Neural progenitor cell (in vitro differentiated cells): ENCODE data around the gene COG7. TPM values are rescaled to one million over a fixed set of nuclear protein-coding genes. Genes with fewer than 3 reads are reported as not detected.

Experiments
- DNase-seq: peaks from one replicate; pipeline ENCODE4 v3.0.0-alpha.2; 2016; ENCODE audit warnings: low spot score
- H2AFZ ChIP-seq: fragments of 200-600 bp; sonication (generic); replicated peaks from 2 replicates; pipeline ENCODE4 v1.6.1; 2016; ENCODE audit warnings: antibody characterized with exemption
- H3F3A ChIP-seq: fragments of 200-600 bp; sonication (generic); 2 replicates; pipeline ENCODE4 v1.6.1; 2016; ENCODE audit warnings: antibody characterized with exemption, low read depth
- H3K27ac ChIP-seq: fragments of 200-600 bp; sonication (generic); 2 replicates; pipeline ENCODE4 v1.5.1; 2016; ENCODE audit warnings: mild to moderate bottlenecking
- H3K27me3 ChIP-seq: fragments of 200-600 bp; sonication (generic); 2 replicates; pipeline ENCODE4 v1.6.1; 2016; ENCODE audit warnings: mild to moderate bottlenecking, moderate library complexity
- H3K36me3 ChIP-seq: fragments of 200-600 bp; sonication (generic); 2 replicates; pipeline ENCODE4 v1.5.1; 2016
- H3K4me1 ChIP-seq: fragments of 200-600 bp; sonication (generic); 2 replicates; pipeline ENCODE4 v1.6.1; 2016; ENCODE audit warnings: mixed run types
- H3K4me2 ChIP-seq: fragments of 200-600 bp; sonication (generic); 2 replicates; pipeline ENCODE4 v1.6.1; 2016
- H3K4me3 ChIP-seq: fragments of 200-600 bp; sonication (generic); 2 replicates; pipeline ENCODE4 v1.5.1; 2016
- H3K79me2 ChIP-seq: fragments of 200-600 bp; sonication (generic); 2 replicates; pipeline ENCODE4 v1.6.1; 2016; ENCODE audit warnings: low read depth
- H3K9ac ChIP-seq: fragments of 200-600 bp; sonication (generic); 2 replicates; pipeline ENCODE4 v1.6.1; 2016
- H3K9me3 ChIP-seq: fragments of 200-600 bp; sonication (generic); 2 replicates; pipeline ENCODE4 v1.5.1; 2016; ENCODE audit warnings: low read depth
- H4K20me1 ChIP-seq: fragments of 200-600 bp; sonication (generic); 2 replicates; pipeline ENCODE4 v1.6.1; 2016; ENCODE audit warnings: low read depth
- H3K27ac Mint-ChIP-seq: 3 replicates; pipeline ENCODE4 v1.8.0; 2021; ENCODE audit warnings: mixed read lengths
- H3K27me3 Mint-ChIP-seq: 2 replicates; pipeline ENCODE4 v1.8.0; 2022; ENCODE audit warnings: low read depth, mild to moderate bottlenecking, inconsistent platforms, moderate library complexity, mixed read lengths; ENCODE audit not compliant: insufficient read depth
- H3K36me3 Mint-ChIP-seq: 3 replicates; pipeline ENCODE4 v1.8.0; 2021; ENCODE audit warnings: mixed read lengths
- H3K4me1 Mint-ChIP-seq: 3 replicates; pipeline ENCODE4 v1.8.0; 2021; ENCODE audit warnings: mixed read lengths
- H3K4me3 Mint-ChIP-seq: 3 replicates; pipeline ENCODE4 v1.8.0; 2021; ENCODE audit warnings: mild to moderate bottlenecking, moderate library complexity, mixed read lengths
- H3K9me3 Mint-ChIP-seq: 3 replicates; pipeline ENCODE4 v1.8.0; 2020; ENCODE audit warnings: mixed read lengths
- CTCF ChIP-seq: fragments of 200-600 bp; sonication (generic); IDR thresholded peaks from 2 replicates; pipeline ENCODE4 v1.5.1; 2017; ENCODE audit warnings: antibody characterized with exemption, mild to moderate bottlenecking
- EZH2 ChIP-seq: fragments of 200-600 bp; sonication (generic); IDR thresholded peaks from 2 replicates; pipeline ENCODE4 v1.6.1; 2017; ENCODE audit warnings: antibody characterized with exemption, mild to moderate bottlenecking, moderate library complexity
- EZH2phosphoT487 ChIP-seq: fragments of 200-600 bp; sonication (generic); IDR thresholded peaks from 2 replicates; pipeline ENCODE4 v1.6.1; 2017; ENCODE audit warnings: antibody characterized with exemption
- total RNA-seq: library from RNA; depleted of rRNA; stranded (reverse); fragments of >200 nt; gene quantifications from 2 replicates; pipeline ENCODE4 v1.2.3, GENCODE V29; 2015; ENCODE audit warnings: low replicate concordance

COG7 gene
- total RNA-seq, 1 donor from 2014 or later, result 21.6 TPM

- TF ChIP-seq EZH2phosphoT487 (no peak), EZH2 (no peak), CTCF (no peak)
- Mint-ChIP-seq H3K4me1 (peaks cover 8% of the 10 kb centered on the region), H3K27me3 (peaks cover 4% of the 10 kb centered on the region), H3K9me3 (no peaks in the 10 kb centered on the region), H3K36me3 (no peaks in the 10 kb centered on the region), H3K27ac (no peak overlapping the region), H3K4me3 (no peak overlapping the region)
- Histone ChIP-seq H3K79me2 (no peaks in the 10 kb centered on the region), H3F3A (no peaks in the 10 kb centered on the region), H3K36me3 (no peaks in the 10 kb centered on the region), H3K27ac (no peak overlapping the region), H3K4me1 (no peaks in the 10 kb centered on the region), H2AFZ (no peak overlapping the region), H3K9ac (no peak overlapping the region), H4K20me1 (no peaks in the 10 kb centered on the region), H3K4me3 (no peak overlapping the region), H3K9me3 (no peaks in the 10 kb centered on the region), H3K4me2 (no peak overlapping the region), H3K27me3 (no peaks in the 10 kb centered on the region)
- no peak for DNase-seq
Measured at GRCh38 chr16:23378256-23378655, 74.7 kb downstream of the COG7 start.

GRCh38 chr16:23377071-23377931 lies 75.7 kb downstream of the COG7 start:
- H3K4me1 ChIP-seq, result no peaks in the 10 kb centered on the region
- no peak overlapping the region for H3K27ac ChIP-seq
- no peaks in the 10 kb centered on the region for H3F3A ChIP-seq
- H3K27ac Mint-ChIP-seq, result no peak overlapping the region
- no peak overlapping the region for H3K4me3 Mint-ChIP-seq
- no peaks in the 10 kb centered on the region for H3K27me3 ChIP-seq
- H3K27me3 Mint-ChIP-seq, result peaks cover 4% of the 10 kb centered on the region
- no peak overlapping the region for H3K9ac ChIP-seq
- H3K4me2 ChIP-seq, result no peak overlapping the region
- H3K4me1 Mint-ChIP-seq, result peaks cover 8% of the 10 kb centered on the region
- no peaks in the 10 kb centered on the region for H3K9me3 Mint-ChIP-seq
- no peaks in the 10 kb centered on the region for H3K9me3 ChIP-seq
- no peak overlapping the region for H2AFZ ChIP-seq
- H3K79me2 ChIP-seq, result no peaks in the 10 kb centered on the region
- no peaks in the 10 kb centered on the region for H4K20me1 ChIP-seq
- DNase-seq, result no peak
- TF ChIP-seq EZH2 (no peak), EZH2phosphoT487 (no peak), CTCF (no peak)
- no peaks in the 10 kb centered on the region for H3K36me3 ChIP-seq
- no peak overlapping the region for H3K4me3 ChIP-seq
- H3K36me3 Mint-ChIP-seq, result no peaks in the 10 kb centered on the region

GRCh38 chr16:23375643-23376042 lies 77.3 kb downstream of the COG7 start:
- H3K36me3 ChIP-seq, result no peaks in the 10 kb centered on the region
- H3K4me2 ChIP-seq, result no peak overlapping the region
- H3K9ac ChIP-seq, result no peak overlapping the region
- Mint-ChIP-seq H3K4me3 (no peak overlapping the region), H3K9me3 (no peaks in the 10 kb centered on the region), H3K36me3 (no peaks in the 10 kb centered on the region), H3K27ac (no peak overlapping the region), H3K4me1 (peaks cover 8% of the 10 kb centered on the region), H3K27me3 (peaks cover 4% of the 10 kb centered on the region)
- H3K79me2 ChIP-seq, result no peaks in the 10 kb centered on the region
- H2AFZ ChIP-seq, result no peak overlapping the region
- H3K27me3 ChIP-seq, result no peaks in the 10 kb centered on the region
- no peaks in the 10 kb centered on the region for H3K9me3 ChIP-seq
- H4K20me1 ChIP-seq, result no peaks in the 10 kb centered on the region
- H3K27ac ChIP-seq, result no peak overlapping the region
- no peak overlapping the region for H3K4me3 ChIP-seq
- TF ChIP-seq CTCF (no peak), EZH2phosphoT487 (no peak)
- no peaks in the 10 kb centered on the region for H3F3A ChIP-seq
- no peak for DNase-seq
- no peaks in the 10 kb centered on the region for H3K4me1 ChIP-seq
